Calu3 (cell line): ENCODE data around the gene VWC2L. TPM values are rescaled to one million over a fixed set of nuclear protein-coding genes. Genes with fewer than 3 reads are reported as not detected.
A peak's percentile ranks its signal among the peaks of the same experiment; 100 is the strongest.

Source experiments
- BruUV-seq: library from RNA; stranded (reverse); fragments of 400-500 nt; replicated peaks from 2 replicates; lab custom pipeline; 2021; lab: Mats Ljungman, UMichigan
- CTCF ChIA-PET: fragments of 300-600 bp; sonication (Branson Sonifier 250); formaldehyde crosslinking; loops from one replicate; lab custom pipeline; 2022; ENCODE audit warnings: antibody characterized with exemption; lab: Charles Lee
- DNase-seq: peaks from one replicate; pipeline ENCODE4 v3.0.0; 2022
- H3K27ac Mint-ChIP-seq: one replicate; pipeline ENCODE4 v1.8.0; 2022; ENCODE audit warnings: mixed read lengths; ENCODE audit not compliant: unreplicated experiment
- H3K27me3 Mint-ChIP-seq: one replicate; pipeline ENCODE4 v1.8.0; 2022; ENCODE audit warnings: mixed read lengths; ENCODE audit not compliant: unreplicated experiment
- H3K36me3 Mint-ChIP-seq: one replicate; pipeline ENCODE4 v1.8.0; 2022; ENCODE audit warnings: mild to moderate bottlenecking, moderate library complexity, mixed read lengths; ENCODE audit not compliant: insufficient read depth, unreplicated experiment
- H3K4me1 Mint-ChIP-seq: one replicate; pipeline ENCODE4 v1.8.0; 2022; ENCODE audit warnings: mild to moderate bottlenecking, low read depth, mixed read lengths; ENCODE audit not compliant: unreplicated experiment
- H3K4me3 Mint-ChIP-seq: one replicate; pipeline ENCODE4 v1.8.0; 2022; ENCODE audit warnings: mild to moderate bottlenecking, low read depth, moderate library complexity, mixed read lengths; ENCODE audit not compliant: unreplicated experiment
- H3K9me3 Mint-ChIP-seq: one replicate; pipeline ENCODE4 v1.8.0; 2022; ENCODE audit warnings: low read depth, mixed read lengths; ENCODE audit not compliant: unreplicated experiment
- intact Hi-C: fragments of 100-400 bp; cut with micrococcal nuclease; formaldehyde crosslinking; loops from one replicate; pipeline ENCODE4 v1.10.0; 2022; ENCODE audit not compliant: unreplicated experiment
- total RNA-seq: library from RNA; stranded (reverse); gene quantifications from 2 replicates; pipeline ENCODE4 v1.2.3, GENCODE V29; 2022
- TF ChIP-seq, protein P1 (sequence below): fragments of 200-600 bp; IDR thresholded peaks from one replicate; pipeline ENCODE4 v1.8.0; 2022; ENCODE audit warnings: antibody characterized with exemption; ENCODE audit not compliant: unreplicated experiment

VWC2L gene
- total RNA-seq, 1 experiment from 2014 or later, result not detected

DNA sequence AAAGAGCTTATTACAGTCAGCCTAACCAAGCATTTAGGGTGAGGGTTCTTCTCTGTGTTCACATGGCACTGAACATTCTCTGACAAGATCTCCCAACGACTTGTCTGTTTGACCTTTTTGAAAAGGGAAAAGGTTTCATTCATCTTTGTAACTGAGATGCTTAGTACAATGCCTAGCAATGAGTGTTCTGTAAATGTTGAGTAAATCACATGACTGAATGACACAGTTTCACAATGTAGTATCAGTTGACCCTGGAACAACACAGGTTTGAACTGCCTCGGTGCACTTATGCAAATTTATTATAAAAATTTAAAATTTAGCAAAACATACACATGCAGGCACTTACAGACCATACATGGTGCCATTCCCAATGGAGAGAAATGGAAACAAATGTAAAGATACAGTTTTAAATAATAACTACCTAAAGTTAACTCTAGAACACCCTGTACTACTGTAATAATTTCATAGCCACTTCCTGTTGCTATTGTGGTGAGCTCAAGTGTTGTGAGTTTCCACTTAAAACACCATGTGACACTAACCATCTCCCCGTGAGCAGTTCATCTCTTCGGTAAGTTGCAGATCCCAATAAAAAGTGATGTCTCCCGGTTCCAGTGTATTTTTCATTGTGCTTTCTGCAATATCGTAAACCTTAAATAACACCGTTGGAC lies 34.1 kb upstream of the VWC2L start:
- no peaks in the 10 kb centered on the region for H3K9me3 Mint-ChIP-seq
- CTCF ChIA-PET, result no interaction called here
- H3K36me3 Mint-ChIP-seq, result no peaks in the 10 kb centered on the region
- no peaks in the 10 kb centered on the region for H3K4me1 Mint-ChIP-seq
- no peak overlapping the region for H3K27ac Mint-ChIP-seq
- H3K27me3 Mint-ChIP-seq, result no peaks in the 10 kb centered on the region
- DNase-seq, result no peak
- intact Hi-C loops, result no loop called here
- TF ChIP-seq, protein P1, sequence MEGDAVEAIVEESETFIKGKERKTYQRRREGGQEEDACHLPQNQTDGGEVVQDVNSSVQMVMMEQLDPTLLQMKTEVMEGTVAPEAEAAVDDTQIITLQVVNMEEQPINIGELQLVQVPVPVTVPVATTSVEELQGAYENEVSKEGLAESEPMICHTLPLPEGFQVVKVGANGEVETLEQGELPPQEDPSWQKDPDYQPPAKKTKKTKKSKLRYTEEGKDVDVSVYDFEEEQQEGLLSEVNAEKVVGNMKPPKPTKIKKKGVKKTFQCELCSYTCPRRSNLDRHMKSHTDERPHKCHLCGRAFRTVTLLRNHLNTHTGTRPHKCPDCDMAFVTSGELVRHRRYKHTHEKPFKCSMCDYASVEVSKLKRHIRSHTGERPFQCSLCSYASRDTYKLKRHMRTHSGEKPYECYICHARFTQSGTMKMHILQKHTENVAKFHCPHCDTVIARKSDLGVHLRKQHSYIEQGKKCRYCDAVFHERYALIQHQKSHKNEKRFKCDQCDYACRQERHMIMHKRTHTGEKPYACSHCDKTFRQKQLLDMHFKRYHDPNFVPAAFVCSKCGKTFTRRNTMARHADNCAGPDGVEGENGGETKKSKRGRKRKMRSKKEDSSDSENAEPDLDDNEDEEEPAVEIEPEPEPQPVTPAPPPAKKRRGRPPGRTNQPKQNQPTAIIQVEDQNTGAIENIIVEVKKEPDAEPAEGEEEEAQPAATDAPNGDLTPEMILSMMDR, result no peak
- H3K4me3 Mint-ChIP-seq, result no peak overlapping the region
- no TSS peak for BruUV-seq

- TF ChIP-seq, protein P1, result no peak
- BruUV-seq, result no TSS peak
- no peak overlapping the region for H3K27ac Mint-ChIP-seq
- no peaks in the 10 kb centered on the region for H3K9me3 Mint-ChIP-seq
- no peak overlapping the region for H3K4me3 Mint-ChIP-seq
- no peaks in the 10 kb centered on the region for H3K4me1 Mint-ChIP-seq
- CTCF ChIA-PET, result no interaction called here
- H3K27me3 Mint-ChIP-seq, result no peaks in the 10 kb centered on the region
- no peaks in the 10 kb centered on the region for H3K36me3 Mint-ChIP-seq
- no peak for DNase-seq
- intact Hi-C loops, result no loop called here
Measured at GRCh38 chr2:214377286-214377624, 33.6 kb upstream of the VWC2L start.

- CTCF ChIA-PET, result interaction anchor here (0.5 kb wide), 1 partner anchor 236 kb away, joined by 3 read pairs; no protein-coding TSS in a partner anchor
- intact Hi-C loops, result no loop called here
- BruUV-seq, result no TSS peak
- Mint-ChIP-seq H3K27ac (no peak overlapping the region), H3K4me1 (no peaks in the 10 kb centered on the region), H3K27me3 (no peaks in the 10 kb centered on the region), H3K4me3 (no peak overlapping the region), H3K9me3 (no peaks in the 10 kb centered on the region), H3K36me3 (no peaks in the 10 kb centered on the region)
- DNase-seq, result peak; percentile 22
- TF ChIP-seq, protein P1, result peak; percentile 18
Measured at GRCh38 chr2:214378455-214379103, 32.3 kb upstream of the VWC2L start.

DNA sequence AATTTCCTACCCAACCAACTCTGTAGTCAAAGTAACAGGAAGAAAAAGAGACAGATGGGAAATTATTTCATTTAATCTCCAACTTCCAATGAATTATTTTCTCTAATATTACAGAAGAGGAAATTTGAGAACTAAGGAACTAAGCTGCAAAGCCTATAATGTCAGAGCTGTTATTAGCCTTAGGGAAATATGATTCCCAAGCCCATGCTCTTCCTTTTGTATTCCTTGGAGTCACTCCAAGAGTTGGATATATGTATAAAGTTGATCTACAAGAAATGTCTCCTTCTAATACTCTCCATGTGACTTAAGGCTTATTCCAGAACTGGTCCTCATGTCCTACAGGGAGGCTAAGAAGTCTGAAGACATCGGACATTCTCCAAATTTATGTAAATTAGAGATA lies 31.6 kb upstream of the VWC2L start:
- no peak for DNase-seq
- Mint-ChIP-seq H3K9me3 (no peaks in the 10 kb centered on the region), H3K4me3 (no peak overlapping the region), H3K36me3 (no peaks in the 10 kb centered on the region), H3K4me1 (no peaks in the 10 kb centered on the region), H3K27me3 (no peaks in the 10 kb centered on the region), H3K27ac (no peak overlapping the region)
- CTCF ChIA-PET, result interaction anchor here (0.6 kb wide), 1 partner anchor 192 kb away, joined by 3 read pairs; no protein-coding TSS in a partner anchor
- TF ChIP-seq, protein P1, result no peak
- intact Hi-C loops, result no loop called here
- no TSS peak for BruUV-seq
